Sigmoid colon (tissue), 4 donors: ENCODE results near the gene ETV3.

Source experiments
- CTCF ChIP-seq, 4 experiments: fragments of 450-650 bp in 3 of 4; fragments of 200-600 bp in 1 of 4; IDR thresholded peaks; one replicate each; pipeline ENCODE4 v1.5.1; 2016 to 2019; ENCODE audit warnings: antibody characterized with exemption in 4 of 4, mild to moderate bottlenecking in 3 of 4, moderate library complexity in 2 of 4
- EP300 ChIP-seq, 4 donors: sonication (generic); formaldehyde crosslinking; IDR thresholded peaks; one replicate each; pipeline ENCODE4 v1.6.1; 2017; ENCODE audit warnings: antibody characterized with exemption in 4 of 4
- POLR2A ChIP-seq, 2 donors: fragments of 450-650 bp; IDR thresholded peaks; one replicate each; pipeline ENCODE4 v1.6.1; 2016; ENCODE audit warnings: antibody characterized with exemption in 2 of 2, mild to moderate bottlenecking in 2 of 2, moderate library complexity in 2 of 2
- POLR2AphosphoS5 ChIP-seq, 4 donors: sonication (generic); formaldehyde crosslinking; IDR thresholded peaks; one replicate each; pipeline ENCODE4 v1.6.1; 2017; ENCODE audit warnings: antibody characterized with exemption in 4 of 4

DNA sequence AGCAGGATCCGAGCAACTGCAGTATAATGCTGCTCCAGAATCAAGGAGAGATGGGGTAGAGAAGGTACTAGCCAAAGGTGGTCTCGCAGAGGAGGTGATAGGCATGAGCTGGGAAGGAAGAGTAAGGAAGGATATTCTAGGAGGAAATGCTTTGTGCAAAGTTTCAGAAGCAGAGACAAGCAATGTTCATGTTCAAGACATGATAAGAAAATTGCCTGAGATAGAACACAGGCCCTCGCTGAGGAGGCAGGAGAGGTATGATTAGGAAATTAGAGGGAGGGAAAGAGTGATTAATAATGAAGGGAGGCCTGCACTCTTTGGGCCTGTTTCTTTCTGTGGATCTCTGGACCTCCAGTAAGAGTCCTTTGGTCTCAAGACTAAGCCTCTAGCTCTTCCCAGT, 12.9 kb upstream of the ETV3 start:
- TF ChIP-seq CTCF (IDR thresholded peaks at IDR 0.05) (no peak), POLR2A (IDR thresholded peaks at IDR 0.05) (no peak), POLR2AphosphoS5 (IDR thresholded peaks at IDR 0.05) (no peak), EP300 (IDR thresholded peaks at IDR 0.05) (no peak)
